PC-3 (cell line): Measurements from ENCODE around the gene GRID2IP. TPM values are rescaled to one million over a fixed set of nuclear protein-coding genes. Genes with fewer than 3 reads are reported as not detected.
A peak's percentile ranks its signal among the peaks of the same experiment; 100 is the strongest.
"Not testable (repeated sequence)": the region's sequence is repeated elsewhere in the genome, so short reads cannot be mapped to it uniquely, and the experiment has no call there.

Source experiments
- ATAC-seq: fragments of 200-7000 bp; cut with Tn5 transposase; 2 replicates; pipeline ENCODE4 v1.9.1; 2020; ENCODE audit warnings: mild to moderate bottlenecking, moderate library complexity
- BruUV-seq: library from RNA; stranded (reverse); fragments of 400-500 nt; replicated peaks from 2 replicates; lab custom pipeline; 2021; lab: Mats Ljungman, UMichigan
- CTCF ChIA-PET: fragments of 300-600 bp; sonication (Branson Sonifier 250); formaldehyde crosslinking; loops from one replicate; lab custom pipeline; 2022; ENCODE audit warnings: antibody characterized with exemption; lab: Charles Lee
- POLR2A ChIA-PET: fragments of 300-600 bp; sonication (Branson Sonifier 250); formaldehyde crosslinking; loops from one replicate; lab custom pipeline; 2022; ENCODE audit warnings: antibody characterized with exemption; ENCODE audit not compliant: unreplicated experiment; lab: Charles Lee
- DNase-seq: peaks from one replicate; pipeline ENCODE4 v3.0.0-alpha.2; 2015
- H2AFZ ChIP-seq: fragments of 300-600 bp; sonication (generic); 2 replicates; pipeline ENCODE4 v1.6.0; 2016; ENCODE audit warnings: antibody characterized with exemption, low read length
- H3F3A ChIP-seq: fragments of 300-600 bp; sonication (generic); one replicate; pipeline ENCODE4 v1.6.0; 2017; ENCODE audit warnings: antibody characterized with exemption, low read length, control low read depth, mild to moderate bottlenecking; ENCODE audit not compliant: unreplicated experiment
- H3K27ac ChIP-seq: fragments of 300-600 bp; sonication (generic); 2 replicates; pipeline ENCODE4 v1.5.1; 2016; ENCODE audit warnings: mild to moderate bottlenecking, low read length
- H3K27me3 ChIP-seq: fragments of 300-600 bp; sonication (generic); 2 replicates; pipeline ENCODE4 v1.6.1; 2016; ENCODE audit warnings: low read length, mixed read lengths
- H3K36me3 ChIP-seq: fragments of 300-600 bp; sonication (generic); 2 replicates; pipeline ENCODE4 v1.6.1; 2016; ENCODE audit warnings: low read depth, mixed run types, low read length, mixed read lengths
- H3K4me1 ChIP-seq: fragments of 300-600 bp; sonication (generic); 2 replicates; pipeline ENCODE4 v1.5.1; 2016; ENCODE audit warnings: low read length; ENCODE audit not compliant: insufficient read depth
- H3K4me2 ChIP-seq: fragments of 300-600 bp; sonication (generic); 2 replicates; pipeline ENCODE4 v1.6.0; 2016; ENCODE audit warnings: low read length
- H3K4me3 ChIP-seq: fragments of 300-600 bp; sonication (generic); 2 replicates; pipeline ENCODE4 v1.5.1; 2016; ENCODE audit warnings: mild to moderate bottlenecking, low read length, mixed read lengths
- H3K79me2 ChIP-seq: fragments of 300-600 bp; sonication (generic); 2 replicates; pipeline ENCODE4 v1.6.1; 2017; ENCODE audit warnings: low read length, mixed read lengths
- H3K9ac ChIP-seq: fragments of 300-600 bp; sonication (generic); 2 replicates; pipeline ENCODE4 v1.6.0; 2016; ENCODE audit warnings: mild to moderate bottlenecking, low read length
- H3K9me2 ChIP-seq: fragments of 300-600 bp; sonication (generic); replicated peaks from 2 replicates; pipeline ENCODE4 v1.6.1; 2016; ENCODE audit warnings: mixed run types, low read length, mixed read lengths
- H3K9me3 ChIP-seq: fragments of 300-600 bp; sonication (generic); 2 replicates; pipeline ENCODE4 v1.6.1; 2016; ENCODE audit warnings: low read length, mixed read lengths
- H4K20me1 ChIP-seq: fragments of 300-600 bp; sonication (generic); 2 replicates; pipeline ENCODE4 v1.6.1; 2016; ENCODE audit warnings: low read length, mixed read lengths
- EZH2 ChIP-seq: fragments of 300-600 bp; sonication (generic); IDR thresholded peaks from one replicate; pipeline ENCODE4 v1.6.1; 2017; ENCODE audit warnings: antibody characterized with exemption, mild to moderate bottlenecking, low read length; ENCODE audit not compliant: unreplicated experiment
- EZH2phosphoT487 ChIP-seq: fragments of 300-600 bp; sonication (generic); IDR thresholded peaks from 2 replicates; pipeline ENCODE4 v1.6.1; 2018; ENCODE audit warnings: mild to moderate bottlenecking, antibody characterized with exemption, low read length, borderline replicate concordance
- intact Hi-C: fragments of 100-400 bp; cut with micrococcal nuclease; formaldehyde crosslinking; loops from 2 replicates; pipeline ENCODE4 v1.9.0; 2023
- total RNA-seq: library from RNA; depleted of rRNA; stranded (reverse); fragments of >200 nt; gene quantifications from 2 replicates; pipeline ENCODE4 v1.2.3, GENCODE V29; 2014
- TF ChIP-seq, protein P1 (sequence below): fragments of 300-600 bp; sonication (generic); conservative IDR thresholded peaks from 2 replicates; pipeline ENCODE4 v1.5.1; 2017; ENCODE audit warnings: antibody characterized with exemption, low read depth, mild to moderate bottlenecking, low read length

Gene GRID2IP
- total RNA-seq, 1 experiment from 2014 or later, result not detected

DNA sequence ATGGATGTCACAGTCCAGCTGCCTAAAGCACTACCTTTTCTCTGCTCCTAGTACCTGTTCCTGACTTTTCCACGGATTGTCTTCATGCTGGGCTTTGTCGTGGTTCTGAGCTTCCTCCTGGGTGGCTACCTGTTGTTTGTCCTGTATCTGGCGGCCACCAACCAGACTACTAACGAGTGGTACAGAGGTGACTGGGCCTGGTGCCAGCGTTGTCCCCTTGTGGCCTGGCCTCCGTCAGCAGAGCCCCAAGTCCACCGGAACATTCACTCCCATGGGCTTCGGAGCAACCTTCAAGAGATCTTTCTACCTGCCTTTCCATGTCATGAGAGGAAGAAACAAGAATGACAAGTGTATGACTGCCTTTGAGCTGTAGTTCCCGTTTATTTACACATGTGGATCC, 37.3 kb upstream of the GRID2IP start:
- Histone ChIP-seq H3K9me3 (no peaks in the 10 kb centered on the region), H3K4me2 (no peak overlapping the region), H3K9ac (no peak overlapping the region), H3K27ac (no peak overlapping the region), H3K36me3 (no peaks in the 10 kb centered on the region), H3F3A (no peaks in the 10 kb centered on the region), H3K27me3 (no peaks in the 10 kb centered on the region), H3K4me3 (no peak overlapping the region), H2AFZ (no peak overlapping the region), H4K20me1 (no peaks in the 10 kb centered on the region), H3K4me1 (no peaks in the 10 kb centered on the region; the same call in 1 of the 2 replicates), H3K79me2 (peaks cover 16% of the 10 kb centered on the region), H3K9me2 (no peaks in the 10 kb centered on the region)
- TF ChIP-seq, protein P1, sequence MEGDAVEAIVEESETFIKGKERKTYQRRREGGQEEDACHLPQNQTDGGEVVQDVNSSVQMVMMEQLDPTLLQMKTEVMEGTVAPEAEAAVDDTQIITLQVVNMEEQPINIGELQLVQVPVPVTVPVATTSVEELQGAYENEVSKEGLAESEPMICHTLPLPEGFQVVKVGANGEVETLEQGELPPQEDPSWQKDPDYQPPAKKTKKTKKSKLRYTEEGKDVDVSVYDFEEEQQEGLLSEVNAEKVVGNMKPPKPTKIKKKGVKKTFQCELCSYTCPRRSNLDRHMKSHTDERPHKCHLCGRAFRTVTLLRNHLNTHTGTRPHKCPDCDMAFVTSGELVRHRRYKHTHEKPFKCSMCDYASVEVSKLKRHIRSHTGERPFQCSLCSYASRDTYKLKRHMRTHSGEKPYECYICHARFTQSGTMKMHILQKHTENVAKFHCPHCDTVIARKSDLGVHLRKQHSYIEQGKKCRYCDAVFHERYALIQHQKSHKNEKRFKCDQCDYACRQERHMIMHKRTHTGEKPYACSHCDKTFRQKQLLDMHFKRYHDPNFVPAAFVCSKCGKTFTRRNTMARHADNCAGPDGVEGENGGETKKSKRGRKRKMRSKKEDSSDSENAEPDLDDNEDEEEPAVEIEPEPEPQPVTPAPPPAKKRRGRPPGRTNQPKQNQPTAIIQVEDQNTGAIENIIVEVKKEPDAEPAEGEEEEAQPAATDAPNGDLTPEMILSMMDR, result no peak
- no peak for TF ChIP-seq EZH2
- TF ChIP-seq EZH2phosphoT487, result no peak
- ATAC-seq (no peak), DNase-seq (no peak)
- CTCF ChIA-PET, result interaction anchor here (0.6 kb wide), 1 partner anchor 40 kb away, joined by 5 read pairs; no protein-coding TSS in a partner anchor
- no TSS peak for BruUV-seq
- intact Hi-C loops, result no loop called here
- POLR2A ChIA-PET, result interaction anchor here (0.5 kb wide), 1 partner anchor 40 kb away, joined by 4 read pairs; no protein-coding TSS in a partner anchor

DNA sequence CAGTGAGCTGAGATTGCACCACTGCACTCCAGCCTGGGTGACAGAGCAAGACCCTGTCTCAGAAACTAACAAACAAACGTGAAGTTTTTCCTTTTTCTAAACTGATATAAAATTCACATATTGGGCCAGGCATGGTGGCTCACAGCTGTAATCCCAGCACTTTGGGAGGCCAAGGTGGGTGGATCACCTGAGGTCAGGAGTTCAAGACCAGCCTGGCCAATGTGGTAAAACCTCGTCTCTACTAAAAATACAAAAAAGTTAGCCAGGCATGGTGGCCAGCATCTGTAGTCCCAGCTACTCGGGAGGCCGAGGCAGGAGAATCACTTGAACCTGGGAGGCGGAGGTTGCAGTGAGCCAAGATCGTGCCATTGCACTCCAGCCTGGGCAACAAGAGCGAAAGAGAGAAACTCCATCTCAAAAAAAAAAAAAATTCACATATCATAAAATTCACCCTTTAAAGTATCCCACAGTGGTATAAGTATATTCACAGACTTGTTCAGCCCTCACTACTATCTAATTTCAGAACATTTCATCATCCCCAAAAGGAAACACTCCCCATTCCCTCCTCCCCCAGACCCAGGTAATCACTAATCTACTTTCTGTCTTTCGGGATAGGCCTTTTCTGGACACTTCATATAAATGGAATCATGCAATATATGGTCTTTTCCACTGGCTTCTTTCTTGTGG, 34.6 kb upstream of the GRID2IP start:
- H3K4me3 ChIP-seq, H4K20me1 ChIP-seq, DNase-seq, POLR2A ChIA-PET, H3K27ac ChIP-seq, H3K9me3 ChIP-seq, H3K4me2 ChIP-seq, CTCF ChIA-PET, BruUV-seq, H3K36me3 ChIP-seq, H3F3A ChIP-seq, H3K27me3 ChIP-seq, intact Hi-C loops, H3K9ac ChIP-seq, H3K9me2 ChIP-seq, H3K79me2 ChIP-seq, ATAC-seq, H2AFZ ChIP-seq, H3K4me1 ChIP-seq: not testable (repeated sequence)

DNA sequence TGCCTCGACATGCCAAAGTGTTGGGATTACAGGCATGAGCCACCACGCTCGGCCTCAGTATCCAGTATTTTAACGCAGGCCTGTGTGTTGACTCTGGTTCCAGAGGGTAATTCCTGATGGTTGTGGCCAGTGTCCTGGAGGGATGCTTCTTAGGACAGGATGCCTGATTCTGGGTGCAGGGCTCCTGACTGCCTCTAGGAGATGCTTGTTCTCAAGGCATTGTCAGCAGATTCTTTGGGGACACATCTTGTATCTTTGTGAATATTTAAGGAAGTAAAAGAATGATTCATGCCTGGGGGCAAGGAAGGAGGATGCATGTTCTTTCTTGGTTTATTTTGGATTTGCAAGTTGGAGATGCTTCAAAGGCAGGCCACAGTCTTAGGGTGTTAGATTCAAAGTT, 28.2 kb upstream of the GRID2IP start:
- no TSS peak for BruUV-seq
- H3K4me1 ChIP-seq, result no peaks in the 10 kb centered on the region
- H3K36me3 ChIP-seq, result no peaks in the 10 kb centered on the region
- H3K9me2 ChIP-seq, result no peaks in the 10 kb centered on the region
- H3K4me3 ChIP-seq, result no peak overlapping the region
- H3F3A ChIP-seq, result no peaks in the 10 kb centered on the region
- ChIA-PET CTCF (no interaction called here), POLR2A (no interaction called here)
- no peak overlapping the region for H2AFZ ChIP-seq
- H3K27me3 ChIP-seq, result no peaks in the 10 kb centered on the region
- TF ChIP-seq, protein P1, result peak; percentile 35; the same call in 1 of the 2 replicates
- no peak for TF ChIP-seq EZH2
- no peak for TF ChIP-seq EZH2phosphoT487
- no peaks in the 10 kb centered on the region for H3K9me3 ChIP-seq
- intact Hi-C loops, result no loop called here
- H3K27ac ChIP-seq, result no peak overlapping the region
- DNase-seq (peak; percentile 34), ATAC-seq (peak; percentile 33)
- H3K79me2 ChIP-seq, result no peaks in the 10 kb centered on the region
- no peaks in the 10 kb centered on the region for H4K20me1 ChIP-seq
- no peak overlapping the region for H3K4me2 ChIP-seq
- H3K9ac ChIP-seq, result no peak overlapping the region
